ENCODE data around the gene SLC7A6. TPM values are rescaled to one million over a fixed set of nuclear protein-coding genes. Genes with fewer than 3 reads are reported as not detected.

SLC7A6 gene
- total RNA-seq, 1 experiment from 2014 or later, result 267 TPM

DNA sequence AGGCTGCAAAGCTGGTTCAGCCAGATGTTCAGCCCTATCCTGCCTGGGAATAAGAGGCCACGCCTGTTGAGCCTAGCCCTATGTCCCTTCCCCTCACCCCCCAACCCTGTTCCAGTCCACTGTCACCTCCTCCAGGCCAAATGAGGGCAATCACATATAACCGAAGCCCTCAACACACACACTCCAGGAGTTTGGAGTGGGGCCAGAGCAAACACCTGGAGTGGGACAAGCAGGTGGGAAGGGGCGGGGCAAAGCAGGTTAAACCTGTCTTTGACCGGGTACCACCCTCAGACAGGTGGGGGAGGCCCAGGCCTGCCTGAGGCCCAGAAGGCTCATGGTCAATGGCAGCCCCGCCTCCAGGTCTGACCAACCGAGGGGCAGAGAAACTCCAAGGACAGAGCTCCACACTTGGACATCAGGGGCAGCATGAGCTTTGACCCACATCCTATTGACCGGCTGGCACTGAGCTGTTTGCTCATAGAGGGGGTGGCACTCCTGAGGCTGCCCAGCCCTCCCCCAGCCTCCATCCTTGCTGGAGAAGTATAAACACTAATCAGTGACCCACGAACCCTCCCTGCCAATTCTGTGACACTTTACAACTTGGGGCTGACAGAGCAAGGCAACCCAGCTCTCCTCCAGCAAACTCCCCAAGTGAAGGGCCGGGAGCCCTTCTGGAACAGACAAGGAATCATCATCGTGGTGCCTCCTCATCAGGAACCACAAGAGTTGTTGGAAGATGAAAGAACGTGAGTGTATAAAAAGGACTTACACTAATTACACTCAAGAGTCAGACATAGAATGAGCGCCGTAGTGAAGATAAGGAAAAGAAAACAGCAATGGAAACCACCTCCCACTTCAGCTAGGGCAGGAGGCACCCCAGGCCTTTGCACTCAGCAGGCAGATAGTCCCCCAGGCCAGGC is 29.9 kb upstream of the SLC7A6 start:
- H3K4me3 Mint-ChIP-seq (ENCODE audit: unreplicated experiment), result peak overlapping the region; percentile 81
- POLR2A ChIA-PET, result interaction anchor here (0.6 to 1.1 kb wide), 4 partner anchors 17 to 94 kb away, joined by 3 to 7 read pairs (median 3); partner anchors contain the start of genes PRMT7 and SLC7A6OS
- H3K4me1 Mint-ChIP-seq (ENCODE audit: low read depth, unreplicated experiment), result peaks cover 20% of the 10 kb centered on the region
- H3K36me3 ChIP-seq (ENCODE audit: control insufficient read depth, insufficient read depth, low read length), result peaks cover 9% of the 10 kb centered on the region
- CTCF ChIA-PET, result interaction anchor here (0.6 to 2.1 kb wide), 7 partner anchors 23 to 232 kb away, joined by 3 to 10 read pairs (median 3); partner anchors contain the start of gene NFATC3
- H3K9me3 ChIP-seq, result no peaks in the 10 kb centered on the region; the same call in 1 of the 2 replicates
- DNase-seq, result peak; percentile 94 to 96
- TF ChIP-seq, protein P1, sequence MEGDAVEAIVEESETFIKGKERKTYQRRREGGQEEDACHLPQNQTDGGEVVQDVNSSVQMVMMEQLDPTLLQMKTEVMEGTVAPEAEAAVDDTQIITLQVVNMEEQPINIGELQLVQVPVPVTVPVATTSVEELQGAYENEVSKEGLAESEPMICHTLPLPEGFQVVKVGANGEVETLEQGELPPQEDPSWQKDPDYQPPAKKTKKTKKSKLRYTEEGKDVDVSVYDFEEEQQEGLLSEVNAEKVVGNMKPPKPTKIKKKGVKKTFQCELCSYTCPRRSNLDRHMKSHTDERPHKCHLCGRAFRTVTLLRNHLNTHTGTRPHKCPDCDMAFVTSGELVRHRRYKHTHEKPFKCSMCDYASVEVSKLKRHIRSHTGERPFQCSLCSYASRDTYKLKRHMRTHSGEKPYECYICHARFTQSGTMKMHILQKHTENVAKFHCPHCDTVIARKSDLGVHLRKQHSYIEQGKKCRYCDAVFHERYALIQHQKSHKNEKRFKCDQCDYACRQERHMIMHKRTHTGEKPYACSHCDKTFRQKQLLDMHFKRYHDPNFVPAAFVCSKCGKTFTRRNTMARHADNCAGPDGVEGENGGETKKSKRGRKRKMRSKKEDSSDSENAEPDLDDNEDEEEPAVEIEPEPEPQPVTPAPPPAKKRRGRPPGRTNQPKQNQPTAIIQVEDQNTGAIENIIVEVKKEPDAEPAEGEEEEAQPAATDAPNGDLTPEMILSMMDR (IDR thresholded peaks at IDR 0.05; ENCODE audit: insufficient read depth in 1 of 2, low read depth in 1 of 2, low read length in 1 of 2, severe bottlenecking in 1 of 2, unreplicated experiment in 1 of 2), result no peak
- H3K9me3 Mint-ChIP-seq (ENCODE audit: unreplicated experiment), result no peaks in the 10 kb centered on the region
- no TSS peak for BruUV-seq (replicated peaks)
- intact Hi-C loops (cut with micrococcal nuclease; ENCODE audit: unreplicated experiment), result loop anchor here (1.0 to 2.0 kb wide), 2 partner anchors 149 to 242 kb away; partner anchors contain the start of gene NFATC3
- no peaks in the 10 kb centered on the region for H3K27me3 ChIP-seq (replicated peaks; ENCODE audit: control insufficient read depth, insufficient read depth, low read length)
- H3K27me3 Mint-ChIP-seq (ENCODE audit: insufficient read depth, unreplicated experiment), result no peaks in the 10 kb centered on the region
- peak overlapping the region; percentile 98 for H3K27ac Mint-ChIP-seq (ENCODE audit: unreplicated experiment)
- peaks cover 87% of the 10 kb centered on the region for H3K36me3 Mint-ChIP-seq (ENCODE audit: insufficient read depth, unreplicated experiment)
- peaks cover 18% of the 10 kb centered on the region for H3K4me1 ChIP-seq
- H3K4me3 ChIP-seq (ENCODE audit: low read depth, low read length), result peak overlapping the region; percentile 79

DNA sequence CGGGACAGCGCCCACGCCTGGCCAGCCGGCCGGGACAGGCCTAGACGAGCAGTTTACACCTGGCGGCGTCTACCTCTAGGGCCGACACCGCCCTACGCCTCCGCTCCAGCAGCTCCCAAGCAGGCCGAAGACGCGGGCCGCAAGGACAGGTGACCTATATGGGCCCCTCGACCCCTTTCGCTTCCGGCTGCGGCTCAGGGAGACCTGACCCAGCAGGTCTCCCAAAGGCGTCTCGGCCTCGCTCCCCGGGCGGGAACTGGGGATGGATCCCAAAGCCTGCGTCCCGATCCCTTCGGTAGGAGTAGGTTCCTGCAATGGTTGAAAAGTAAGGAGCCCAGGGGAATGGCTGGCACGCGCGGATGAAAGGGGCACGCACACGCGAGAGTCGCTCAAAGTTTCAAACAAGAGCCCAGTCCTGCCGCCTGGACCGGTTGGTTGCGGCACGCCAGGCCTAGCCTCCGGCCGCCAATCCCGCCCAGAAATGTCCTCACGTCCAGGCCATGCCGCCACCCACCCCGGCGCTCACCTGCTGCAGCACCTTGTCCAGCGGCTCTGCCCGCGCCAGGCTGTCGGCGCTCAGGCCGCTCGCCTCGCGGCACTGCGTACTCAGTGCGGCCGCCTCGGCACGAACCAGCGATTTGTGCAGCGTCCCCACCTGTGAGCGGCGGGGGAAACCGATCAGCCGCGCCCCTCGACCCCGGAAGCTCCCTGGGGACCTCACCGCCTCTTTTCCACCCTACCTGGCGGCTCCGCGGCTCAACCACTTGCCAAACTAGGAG is 29.0 kb upstream of the SLC7A6 start:
- H3K9me3 ChIP-seq, result no peaks in the 10 kb centered on the region; the same call in 1 of the 2 replicates
- peaks cover 7% of the 10 kb centered on the region for H3K36me3 ChIP-seq (ENCODE audit: control insufficient read depth, insufficient read depth, low read length)
- H3K27me3 ChIP-seq (replicated peaks; ENCODE audit: control insufficient read depth, insufficient read depth, low read length), result no peaks in the 10 kb centered on the region
- TF ChIP-seq, protein P1 (IDR thresholded peaks at IDR 0.05; ENCODE audit: insufficient read depth in 1 of 2, low read depth in 1 of 2, low read length in 1 of 2, severe bottlenecking in 1 of 2, unreplicated experiment in 1 of 2), result peak in 1 of 2 experiments; percentile 70
- CTCF ChIA-PET, result interaction anchor here (0.5 to 3.4 kb wide), 8 partner anchors 26 to 925 kb away, joined by 3 to 20 read pairs (median 6); partner anchors contain the start of genes NFATC3 and SLC7A6
- Mint-ChIP-seq H3K9me3 (ENCODE audit: unreplicated experiment) (no peaks in the 10 kb centered on the region), H3K4me3 (ENCODE audit: unreplicated experiment) (peak overlapping the region; percentile 81), H3K36me3 (ENCODE audit: insufficient read depth, unreplicated experiment) (peaks cover 80% of the 10 kb centered on the region), H3K27ac (ENCODE audit: unreplicated experiment) (peak overlapping the region; percentile 98), H3K4me1 (ENCODE audit: low read depth, unreplicated experiment) (peaks cover 19% of the 10 kb centered on the region), H3K27me3 (ENCODE audit: insufficient read depth, unreplicated experiment) (no peaks in the 10 kb centered on the region)
- DNase-seq, result peak; percentile 72 to 77
- peaks cover 18% of the 10 kb centered on the region for H3K4me1 ChIP-seq
- POLR2A ChIA-PET, result interaction anchor here (0.6 to 3.1 kb wide), 11 partner anchors 9 to 269 kb away, joined by 3 to 59 read pairs (median 6); partner anchors contain the start of genes NFATC3, PLA2G15, PRMT7 and SLC7A6
- intact Hi-C loops (cut with micrococcal nuclease; ENCODE audit: unreplicated experiment), result loop anchor here (2.0 kb wide), 1 partner anchor 242 kb away; no protein-coding TSS in a partner anchor
- H3K4me3 ChIP-seq (ENCODE audit: low read depth, low read length), result peak overlapping the region; percentile 79
- BruUV-seq (replicated peaks), result TSS peak; percentile 21
